ENCODE results near the gene HSD11B2.

HSD11B2 gene

DNA sequence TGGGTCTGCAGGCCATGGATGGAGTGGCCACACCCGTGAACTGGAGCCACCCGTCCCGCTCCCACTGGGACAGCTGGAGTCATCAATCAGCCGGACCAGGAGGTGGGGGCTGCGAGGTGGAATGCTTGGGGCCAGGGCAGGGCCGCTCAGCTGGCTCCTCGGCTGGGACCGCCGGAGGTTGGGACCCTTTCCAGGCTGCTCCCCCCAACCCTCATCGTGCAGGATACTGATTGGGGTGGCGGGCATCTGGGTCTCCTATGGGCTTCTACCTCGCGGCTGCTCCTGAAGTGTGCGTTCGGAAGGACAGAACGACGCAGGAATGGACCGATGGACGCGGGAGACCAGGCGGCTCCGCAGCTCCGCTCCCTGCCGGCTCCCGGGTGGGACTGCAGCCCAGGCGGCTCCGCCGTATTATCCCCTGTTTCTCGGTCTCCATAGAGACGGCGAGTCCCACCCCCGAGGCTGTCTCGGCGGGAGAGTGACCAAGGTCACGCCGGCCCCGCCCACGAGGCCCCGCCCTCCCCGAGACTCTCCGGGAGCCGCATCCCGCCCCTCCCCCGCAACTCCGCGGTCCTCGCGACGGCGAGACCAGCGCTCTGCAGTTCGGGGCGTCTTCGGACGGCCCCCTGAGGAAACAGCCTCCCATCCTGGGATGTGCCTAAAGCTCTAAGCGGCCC lies 37.7 kb upstream of the HSD11B2 start, which contains the start of gene TPPP3:
TSS of gene TPPP3 (minus strand) at position 388 of the 677 bp plus-strand sequence. CDS start 2,387 bp downstream, outside the sequence.
- in situ Hi-C loops (cut with MboI; ENCODE audit: low sequenced_read_pairs, unreplicated experiment) = no loop called here
- TF ChIP-seq, protein P1, sequence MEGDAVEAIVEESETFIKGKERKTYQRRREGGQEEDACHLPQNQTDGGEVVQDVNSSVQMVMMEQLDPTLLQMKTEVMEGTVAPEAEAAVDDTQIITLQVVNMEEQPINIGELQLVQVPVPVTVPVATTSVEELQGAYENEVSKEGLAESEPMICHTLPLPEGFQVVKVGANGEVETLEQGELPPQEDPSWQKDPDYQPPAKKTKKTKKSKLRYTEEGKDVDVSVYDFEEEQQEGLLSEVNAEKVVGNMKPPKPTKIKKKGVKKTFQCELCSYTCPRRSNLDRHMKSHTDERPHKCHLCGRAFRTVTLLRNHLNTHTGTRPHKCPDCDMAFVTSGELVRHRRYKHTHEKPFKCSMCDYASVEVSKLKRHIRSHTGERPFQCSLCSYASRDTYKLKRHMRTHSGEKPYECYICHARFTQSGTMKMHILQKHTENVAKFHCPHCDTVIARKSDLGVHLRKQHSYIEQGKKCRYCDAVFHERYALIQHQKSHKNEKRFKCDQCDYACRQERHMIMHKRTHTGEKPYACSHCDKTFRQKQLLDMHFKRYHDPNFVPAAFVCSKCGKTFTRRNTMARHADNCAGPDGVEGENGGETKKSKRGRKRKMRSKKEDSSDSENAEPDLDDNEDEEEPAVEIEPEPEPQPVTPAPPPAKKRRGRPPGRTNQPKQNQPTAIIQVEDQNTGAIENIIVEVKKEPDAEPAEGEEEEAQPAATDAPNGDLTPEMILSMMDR (IDR thresholded peaks at IDR 0.05; ENCODE audit: borderline replicate concordance, control extremely low read depth, extremely low read depth, insufficient read depth, missing control alignments) = no peak
- DNase-seq (ENCODE audit: low spot score) = peak; percentile 71

DNA sequence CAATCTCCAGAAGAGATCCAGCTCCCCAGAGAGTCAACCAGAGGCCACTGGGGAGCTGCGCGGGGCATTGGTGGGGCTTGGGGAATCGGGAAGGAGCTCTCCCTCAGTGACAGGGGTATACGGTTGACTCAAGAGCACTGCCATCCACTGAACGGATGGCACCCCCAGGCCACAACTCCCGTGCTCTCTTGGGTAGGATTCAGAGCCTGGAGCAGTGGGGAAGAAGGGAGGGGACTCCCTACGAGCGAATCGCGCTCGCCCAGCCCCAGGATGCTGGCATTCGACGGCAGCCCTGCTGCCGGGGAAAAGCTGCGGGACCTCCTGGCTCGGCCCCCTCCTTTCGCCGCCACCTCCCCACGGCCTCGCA lies 37.1 kb upstream of the HSD11B2 start:
- TF ChIP-seq, protein P1 (IDR thresholded peaks at IDR 0.05; ENCODE audit: borderline replicate concordance, control extremely low read depth, extremely low read depth, insufficient read depth, missing control alignments) = no peak
- no peak for DNase-seq (ENCODE audit: low spot score)
- in situ Hi-C loops (cut with MboI; ENCODE audit: low sequenced_read_pairs, unreplicated experiment) = no loop called here

DNA sequence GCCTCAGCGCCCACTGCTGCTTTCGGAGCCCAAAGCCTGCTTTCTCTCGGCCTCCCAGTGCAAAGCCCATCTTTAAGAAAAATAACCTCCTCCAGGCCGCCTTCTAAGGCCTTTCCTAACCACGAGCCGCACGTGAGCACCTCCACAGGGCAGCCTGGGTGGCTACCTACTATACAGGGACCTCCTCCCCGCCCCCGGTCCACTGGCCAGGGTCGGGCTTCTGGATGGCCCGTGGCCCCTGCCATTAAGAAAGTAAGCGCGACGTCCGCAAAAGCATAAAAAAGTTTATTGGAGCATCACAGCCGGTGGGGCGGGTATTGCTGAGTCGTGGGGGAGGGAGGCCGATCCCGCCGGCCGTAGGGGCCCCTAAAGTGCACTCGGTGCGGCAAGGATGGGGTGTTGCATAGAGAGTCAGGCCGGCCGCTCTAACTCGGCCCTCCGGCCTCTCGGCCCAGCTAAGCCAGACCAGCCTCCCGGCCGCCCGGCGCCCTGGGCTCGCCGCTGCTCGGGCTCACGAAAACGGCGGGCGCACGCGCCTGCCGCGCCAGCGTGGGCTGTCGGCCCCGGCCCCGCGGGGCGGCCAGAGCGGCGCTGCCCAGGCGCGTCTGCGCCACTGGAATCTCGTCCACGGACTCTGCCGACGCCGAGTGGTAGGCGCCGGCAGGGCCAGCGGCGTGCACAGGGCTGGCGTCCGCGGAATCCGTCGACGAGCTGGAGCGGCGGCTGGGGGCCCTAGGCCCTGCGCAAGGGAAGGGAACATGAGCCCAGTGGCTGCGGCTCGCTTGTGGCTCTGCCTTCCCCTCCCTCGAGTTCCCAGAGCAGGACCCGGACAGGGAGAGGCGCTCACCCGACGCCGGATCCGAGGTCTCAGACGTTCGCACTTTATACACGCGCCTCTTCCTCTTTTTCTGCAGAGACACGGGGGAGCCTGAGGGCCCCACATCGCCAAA lies 36.5 kb upstream of the HSD11B2 start:
- in situ Hi-C loops (cut with MboI; ENCODE audit: low sequenced_read_pairs, unreplicated experiment) = no loop called here
- TF ChIP-seq, protein P1 (IDR thresholded peaks at IDR 0.05; ENCODE audit: borderline replicate concordance, control extremely low read depth, extremely low read depth, insufficient read depth, missing control alignments) = no peak
- peak; percentile 37 for DNase-seq (ENCODE audit: low spot score)

DNA sequence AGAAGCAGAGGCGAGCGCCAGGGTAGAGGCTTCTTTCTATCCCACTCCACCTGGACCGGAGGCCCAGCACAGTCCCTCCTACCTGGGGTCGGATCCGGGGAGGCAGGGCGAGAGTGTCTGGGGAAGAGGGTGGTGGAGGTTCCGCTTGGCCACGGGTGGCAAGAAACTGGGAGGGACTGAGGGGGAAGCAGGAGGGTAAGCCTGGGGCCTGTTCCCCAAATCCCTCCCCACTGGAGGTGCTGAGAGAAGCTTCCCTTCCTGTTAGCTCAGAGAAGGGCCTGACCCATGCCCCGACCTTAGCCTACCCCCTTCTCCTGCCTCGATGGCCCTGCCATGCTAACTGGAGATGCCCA lies 35.8 kb upstream of the HSD11B2 start:
- TF ChIP-seq, protein P1 (IDR thresholded peaks at IDR 0.05; ENCODE audit: borderline replicate concordance, control extremely low read depth, extremely low read depth, insufficient read depth, missing control alignments) = no peak
- DNase-seq (ENCODE audit: low spot score) = peak; percentile 42
- in situ Hi-C loops (cut with MboI; ENCODE audit: low sequenced_read_pairs, unreplicated experiment) = no loop called here

DNA sequence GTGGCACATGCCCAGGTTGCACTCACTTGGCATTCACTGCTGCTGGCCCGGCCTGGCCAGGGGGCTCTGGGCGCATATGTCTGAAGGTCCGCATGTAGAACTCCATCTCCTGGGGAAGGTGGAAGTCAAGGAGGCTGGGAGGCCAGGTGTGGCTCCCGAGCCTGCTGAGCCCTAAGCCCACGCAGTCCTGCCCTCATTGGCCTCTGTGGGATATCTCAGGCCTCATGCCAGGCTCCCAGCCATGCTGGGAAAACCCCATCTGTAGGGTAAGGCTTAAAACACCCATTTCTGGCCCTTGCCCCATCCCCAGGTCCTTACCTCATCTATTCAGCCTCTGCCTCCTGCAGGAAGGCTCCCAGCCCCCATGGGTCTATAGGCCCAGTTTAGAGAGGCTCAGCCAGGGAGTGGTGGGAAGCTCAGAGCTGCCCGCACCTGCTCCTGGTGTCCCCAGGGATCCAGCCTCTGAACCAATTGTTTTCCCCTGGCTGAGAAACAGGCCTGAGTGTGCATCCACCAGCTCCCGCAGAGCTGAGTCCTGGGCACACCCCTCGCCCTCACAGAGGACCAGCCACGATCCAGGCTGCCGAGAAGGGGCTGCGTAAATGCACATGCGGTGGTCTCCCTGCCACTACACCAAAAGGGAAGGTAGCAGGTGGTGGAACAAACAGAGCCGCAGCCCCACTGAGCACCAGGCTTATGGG lies 35.3 kb upstream of the HSD11B2 start:
- DNase-seq (ENCODE audit: low spot score) = peak; percentile 35
- in situ Hi-C loops (cut with MboI; ENCODE audit: low sequenced_read_pairs, unreplicated experiment) = no loop called here
- TF ChIP-seq, protein P1 (IDR thresholded peaks at IDR 0.05; ENCODE audit: borderline replicate concordance, control extremely low read depth, extremely low read depth, insufficient read depth, missing control alignments) = no peak
